ENCODE data around the gene MSI2.

DNA sequence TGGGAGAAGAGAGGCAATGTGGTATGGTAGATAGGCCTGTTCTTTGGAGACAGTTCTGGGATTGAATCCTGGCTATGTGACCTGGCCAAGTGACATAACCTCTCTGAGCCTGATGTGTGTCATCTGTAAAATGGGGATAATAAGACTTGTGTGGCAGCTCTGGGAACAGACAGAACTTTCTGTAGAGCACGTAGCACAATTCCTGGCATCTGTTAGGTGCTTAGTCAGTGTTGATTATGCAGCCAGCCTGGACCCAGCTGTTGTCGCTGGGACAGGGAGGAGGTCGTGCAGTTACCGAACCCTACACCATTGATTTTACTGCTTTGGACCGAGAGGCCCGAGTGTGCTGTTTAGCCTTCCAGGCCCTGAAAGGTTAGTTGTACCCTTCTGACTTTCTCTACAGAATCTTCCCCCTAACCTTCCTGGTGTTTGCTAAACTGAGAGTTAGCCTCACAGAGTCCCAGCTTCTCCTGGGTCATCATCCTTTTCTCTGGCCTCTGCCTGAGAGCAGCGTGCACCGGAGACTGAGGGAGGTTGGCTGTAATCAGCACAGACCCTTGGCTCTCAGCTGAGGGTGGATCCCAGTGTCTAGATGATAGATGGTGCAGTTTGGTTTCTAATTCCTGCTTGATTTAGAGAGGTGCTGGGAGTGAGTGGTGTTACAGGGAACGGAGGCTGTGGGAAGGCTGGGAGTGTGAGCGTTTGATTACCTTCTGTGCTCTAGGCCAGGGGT, 31.9 kb downstream of the MSI2 start:
- TF ChIP-seq POLR2AphosphoS5 (IDR thresholded peaks at IDR 0.05; ENCODE audit: low read depth, low read length) (no peak), POLR2A (IDR thresholded peaks at IDR 0.05; ENCODE audit: low read depth, low read length) (no peak)
